ENCODE measurements around the gene VEZT. TPM values are rescaled to one million over a fixed set of nuclear protein-coding genes. Genes with fewer than 3 reads are reported as not detected.
"Not testable (repeated sequence)": the region's sequence is repeated elsewhere in the genome, so short reads cannot be mapped to it uniquely, and the experiment has no call there.

The VEZT gene
- total RNA-seq, 1 donor from 2014 or later = 69.4 TPM

DNA sequence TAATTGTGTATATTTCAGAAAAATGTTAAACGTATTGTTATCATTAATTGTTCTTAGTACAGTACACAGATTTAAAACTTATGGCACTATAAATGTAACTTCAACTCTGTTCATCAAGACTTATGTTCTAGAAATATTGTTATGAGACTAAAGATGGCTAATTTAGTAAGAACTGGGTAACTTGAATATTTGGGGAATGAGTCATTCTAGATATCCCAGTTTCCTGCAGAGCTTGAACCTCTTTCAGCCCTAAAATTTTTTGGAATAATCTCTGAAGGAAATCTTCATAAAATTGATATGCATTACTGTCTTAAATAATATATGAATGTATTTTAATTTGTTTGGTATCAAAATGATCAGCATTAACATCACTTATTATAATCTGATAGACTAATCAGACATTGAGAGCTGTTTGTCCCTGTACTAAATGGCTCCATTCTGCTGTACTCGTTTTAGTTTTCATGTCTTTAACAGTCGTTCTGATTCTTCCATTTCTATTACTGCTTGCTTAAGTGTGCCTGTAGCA lies 87.1 kb downstream of the VEZT start:
- peaks cover 5 to 17% (median 10%) of the 10 kb centered on the region in 3 donors for H3K36me3 ChIP-seq (ENCODE audit: control insufficient read depth in 3 of 3, insufficient read depth in 3 of 3, low read length in 3 of 3)
- H3K27me3 ChIP-seq (ENCODE audit: control insufficient read depth in 3 of 3, insufficient read depth in 3 of 3, low read length in 3 of 3) = no peaks in the 10 kb centered on the region
- H3K4me1 ChIP-seq (ENCODE audit: control insufficient read depth in 3 of 3, insufficient read depth in 3 of 3, low read length in 3 of 3) = no peaks in the 10 kb centered on the region
- no peak overlapping the region for H3K9ac ChIP-seq (ENCODE audit: low read depth in 1 of 3, low read length in 3 of 3)
- no peak overlapping the region for H3K4me3 ChIP-seq (ENCODE audit: low read length in 3 of 3)
- H3K9me3 ChIP-seq (ENCODE audit: control insufficient read depth in 3 of 3, low read length in 3 of 3) = no peaks in the 10 kb centered on the region
- H3K27ac ChIP-seq (ENCODE audit: low read depth, low read length) = no peak overlapping the region

DNA sequence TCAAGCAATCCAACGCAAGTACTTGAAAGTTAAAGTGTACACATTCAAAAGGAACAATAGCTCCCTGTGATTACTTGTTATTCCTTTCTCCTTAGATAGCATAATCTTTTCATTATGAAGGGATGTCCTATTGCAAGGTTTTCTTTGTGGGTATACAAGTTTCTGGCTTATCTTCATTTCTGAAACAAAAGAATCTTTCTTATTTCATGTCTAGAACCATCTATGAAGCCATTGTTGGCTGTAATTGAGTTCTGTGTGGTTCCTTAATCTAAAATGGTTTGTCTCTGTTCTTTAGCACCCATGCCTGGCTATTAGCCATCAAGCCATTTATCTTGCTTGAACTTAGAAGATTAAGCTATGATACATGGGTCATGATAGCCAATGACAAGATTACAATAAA lies 95.0 kb downstream of the VEZT start:
- no peaks in the 10 kb centered on the region for H3K27me3 ChIP-seq (ENCODE audit: control insufficient read depth in 3 of 3, insufficient read depth in 3 of 3, low read length in 3 of 3)
- H3K4me3 ChIP-seq (ENCODE audit: low read length in 3 of 3) = no peak overlapping the region
- no peaks in the 10 kb centered on the region for H3K4me1 ChIP-seq (ENCODE audit: control insufficient read depth in 3 of 3, insufficient read depth in 3 of 3, low read length in 3 of 3)
- H3K36me3 ChIP-seq (ENCODE audit: control insufficient read depth in 3 of 3, insufficient read depth in 3 of 3, low read length in 3 of 3) = peaks cover 0 to 9% (median 0%) of the 10 kb centered on the region in 3 donors
- no peak overlapping the region for H3K27ac ChIP-seq (ENCODE audit: low read depth, low read length)
- no peak overlapping the region for H3K9ac ChIP-seq (ENCODE audit: low read depth in 1 of 3, low read length in 3 of 3)
- H3K9me3 ChIP-seq (ENCODE audit: control insufficient read depth in 3 of 3, low read length in 3 of 3) = no peaks in the 10 kb centered on the region

DNA sequence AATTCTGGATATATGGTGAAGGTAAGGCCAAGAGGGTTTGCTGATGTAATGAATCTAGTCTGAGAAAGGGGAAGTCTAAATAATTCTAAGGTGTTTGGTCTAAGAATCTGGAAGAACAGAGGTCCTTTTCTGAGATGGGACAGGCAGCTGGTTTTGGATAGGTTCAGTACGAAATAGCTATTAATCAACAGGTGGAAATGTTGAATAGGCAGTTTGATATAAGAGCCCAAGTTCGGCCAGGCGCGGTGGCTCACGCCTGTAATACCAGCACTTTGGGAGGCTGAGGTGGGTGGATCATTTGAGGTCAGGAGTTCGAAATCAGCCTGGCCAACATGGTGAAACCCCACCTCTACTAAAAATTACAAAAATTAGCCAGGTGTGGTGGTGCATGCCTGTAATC lies 97.1 kb downstream of the VEZT start:
- H3K27me3 ChIP-seq (ENCODE audit: control insufficient read depth in 3 of 3, insufficient read depth in 3 of 3, low read length in 3 of 3); H3K4me3 ChIP-seq (ENCODE audit: low read length in 3 of 3); H3K4me1 ChIP-seq (ENCODE audit: control insufficient read depth in 3 of 3, insufficient read depth in 3 of 3, low read length in 3 of 3); H3K36me3 ChIP-seq (ENCODE audit: control insufficient read depth in 3 of 3, insufficient read depth in 3 of 3, low read length in 3 of 3); H3K9ac ChIP-seq (ENCODE audit: low read depth in 1 of 3, low read length in 3 of 3); H3K9me3 ChIP-seq (ENCODE audit: control insufficient read depth in 3 of 3, low read length in 3 of 3); H3K27ac ChIP-seq (ENCODE audit: low read depth, low read length): not testable (repeated sequence)

DNA sequence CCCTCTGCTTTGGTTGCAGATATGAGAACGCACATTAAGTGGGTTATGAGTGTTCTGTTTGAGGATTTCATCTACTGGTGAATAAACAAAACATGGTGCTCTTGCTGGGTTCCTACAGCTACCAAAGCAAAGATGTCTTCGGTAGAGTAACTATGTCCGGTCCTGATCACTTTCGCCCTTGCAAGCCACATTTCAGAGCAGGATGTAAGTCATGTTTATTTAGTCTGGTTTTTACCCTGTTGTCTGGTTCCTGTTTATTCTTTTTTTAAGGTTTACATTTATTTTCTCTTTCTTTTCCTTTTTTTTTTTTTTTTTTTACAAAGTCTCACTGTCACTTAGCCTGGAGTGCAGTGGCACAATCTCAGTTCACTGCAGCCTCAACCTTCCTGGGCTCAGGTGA lies 99.2 kb downstream of the VEZT start:
- Histone ChIP-seq H3K36me3 (ENCODE audit: control insufficient read depth in 3 of 3, insufficient read depth in 3 of 3, low read length in 3 of 3) (no peaks in the 10 kb centered on the region), H3K4me1 (ENCODE audit: control insufficient read depth in 3 of 3, insufficient read depth in 3 of 3, low read length in 3 of 3) (no peaks in the 10 kb centered on the region), H3K27ac (ENCODE audit: low read depth, low read length) (no peak overlapping the region), H3K9me3 (ENCODE audit: control insufficient read depth in 3 of 3, low read length in 3 of 3) (no peaks in the 10 kb centered on the region), H3K27me3 (ENCODE audit: control insufficient read depth in 3 of 3, insufficient read depth in 3 of 3, low read length in 3 of 3) (no peaks in the 10 kb centered on the region), H3K9ac (ENCODE audit: low read depth in 1 of 3, low read length in 3 of 3) (no peak overlapping the region), H3K4me3 (ENCODE audit: low read length in 3 of 3) (no peak overlapping the region)

DNA sequence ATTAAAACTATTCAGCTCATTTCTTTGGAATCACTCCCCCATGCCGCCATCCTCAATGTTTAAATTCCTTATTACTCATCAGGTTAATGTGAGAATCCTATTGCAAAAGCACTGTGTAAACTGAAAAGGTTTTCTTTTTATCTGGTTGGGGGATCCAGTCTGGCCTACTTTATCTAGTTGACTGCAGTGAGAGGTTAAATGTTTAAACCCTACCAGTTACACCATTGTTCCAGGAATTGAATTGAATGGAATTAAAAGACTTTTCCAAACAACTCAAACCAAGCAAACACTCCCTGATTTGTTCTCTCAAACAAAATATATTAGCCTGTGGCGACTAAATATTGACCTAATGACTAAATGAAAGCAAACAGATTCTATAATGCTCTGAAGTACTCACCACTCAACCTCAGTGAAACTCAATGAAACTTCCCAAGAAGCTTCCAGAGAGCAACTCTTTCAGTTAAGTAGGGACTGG lies 100.5 kb downstream of the VEZT start:
- H3K36me3 ChIP-seq (ENCODE audit: control insufficient read depth in 3 of 3, insufficient read depth in 3 of 3, low read length in 3 of 3) = no peaks in the 10 kb centered on the region
- H3K4me1 ChIP-seq (ENCODE audit: control insufficient read depth in 3 of 3, insufficient read depth in 3 of 3, low read length in 3 of 3) = no peaks in the 10 kb centered on the region
- H3K4me3 ChIP-seq (ENCODE audit: low read length in 3 of 3) = no peak overlapping the region
- H3K9me3 ChIP-seq (ENCODE audit: control insufficient read depth in 3 of 3, low read length in 3 of 3) = no peaks in the 10 kb centered on the region
- H3K27me3 ChIP-seq (ENCODE audit: control insufficient read depth in 3 of 3, insufficient read depth in 3 of 3, low read length in 3 of 3) = no peaks in the 10 kb centered on the region
- H3K27ac ChIP-seq (ENCODE audit: low read depth, low read length) = no peak overlapping the region
- H3K9ac ChIP-seq (ENCODE audit: low read depth in 1 of 3, low read length in 3 of 3) = no peak overlapping the region

DNA sequence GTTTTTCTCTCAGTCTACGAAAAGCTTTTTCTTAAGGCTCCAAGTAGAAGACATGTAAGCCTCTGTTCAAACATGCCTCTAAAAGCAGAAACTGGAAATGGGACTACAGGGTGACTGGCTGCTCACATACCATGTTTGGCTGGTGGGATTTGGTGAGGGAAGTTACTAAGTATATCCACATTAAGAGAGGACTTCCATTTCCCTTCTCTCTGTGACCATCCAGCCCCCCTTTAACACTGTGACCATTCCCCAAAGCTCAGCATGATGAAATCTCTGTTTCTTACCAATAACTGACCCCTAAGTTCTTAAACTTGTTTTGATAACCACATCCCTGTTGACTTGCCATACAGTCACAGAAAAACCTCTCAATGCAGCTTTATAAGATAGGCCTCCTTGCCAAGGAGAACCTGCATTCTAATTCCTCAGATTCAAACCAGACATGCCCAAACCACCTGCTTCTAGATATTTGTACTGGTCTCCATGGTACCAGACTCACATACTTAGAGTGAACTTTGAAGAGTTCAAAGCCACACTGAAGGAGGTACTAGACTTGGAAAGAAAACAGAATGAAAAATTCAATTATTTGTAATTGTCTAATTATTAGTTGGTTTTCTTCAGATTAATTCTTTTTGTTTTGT lies 102.2 kb downstream of the VEZT start:
- H3K27me3 ChIP-seq (ENCODE audit: control insufficient read depth in 3 of 3, insufficient read depth in 3 of 3, low read length in 3 of 3) = no peaks in the 10 kb centered on the region
- no peaks in the 10 kb centered on the region for H3K4me1 ChIP-seq (ENCODE audit: control insufficient read depth in 3 of 3, insufficient read depth in 3 of 3, low read length in 3 of 3)
- no peak overlapping the region for H3K9ac ChIP-seq (ENCODE audit: low read depth in 1 of 3, low read length in 3 of 3)
- no peaks in the 10 kb centered on the region for H3K36me3 ChIP-seq (ENCODE audit: control insufficient read depth in 3 of 3, insufficient read depth in 3 of 3, low read length in 3 of 3)
- H3K27ac ChIP-seq (ENCODE audit: low read depth, low read length) = no peak overlapping the region
- no peaks in the 10 kb centered on the region for H3K9me3 ChIP-seq (ENCODE audit: control insufficient read depth in 3 of 3, low read length in 3 of 3)
- H3K4me3 ChIP-seq (ENCODE audit: low read length in 3 of 3) = no peak overlapping the region

DNA sequence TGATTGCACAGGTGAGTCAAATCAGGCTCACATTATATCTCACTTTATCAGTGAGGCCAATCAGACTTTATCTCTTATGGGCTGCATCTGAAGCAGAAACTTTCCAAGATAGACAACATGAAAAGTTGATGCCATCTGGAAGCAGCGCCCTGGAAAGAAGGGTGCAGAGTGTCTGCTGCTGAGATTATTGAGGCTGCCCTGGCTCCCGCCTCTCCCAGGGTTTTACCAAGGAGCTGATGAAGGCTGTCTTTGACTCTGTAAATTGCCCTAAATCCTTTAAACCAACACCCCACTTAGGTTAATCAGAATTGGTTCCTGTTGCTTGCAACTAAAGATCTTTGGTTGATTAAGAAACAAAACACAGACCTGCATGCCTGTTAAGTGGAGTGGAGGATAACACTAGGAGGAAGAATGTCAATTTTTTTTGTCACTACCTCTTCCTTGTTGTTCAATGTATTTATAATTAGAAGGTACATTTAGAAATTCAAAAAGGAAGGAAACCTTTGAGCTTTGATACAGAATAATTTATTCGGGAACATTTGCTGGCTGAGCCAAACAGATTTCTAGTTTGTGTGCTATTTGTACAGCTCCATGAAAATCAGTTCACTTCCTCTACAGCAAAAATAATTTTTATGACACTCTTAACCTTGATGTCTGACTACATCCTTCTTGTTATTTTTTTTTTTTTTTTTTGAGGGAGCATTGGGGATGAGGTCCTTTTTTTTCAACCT lies 104.1 kb downstream of the VEZT start:
- H3K36me3 ChIP-seq (ENCODE audit: control insufficient read depth in 3 of 3, insufficient read depth in 3 of 3, low read length in 3 of 3) = no peaks in the 10 kb centered on the region
- no peaks in the 10 kb centered on the region for H3K27me3 ChIP-seq (ENCODE audit: control insufficient read depth in 3 of 3, insufficient read depth in 3 of 3, low read length in 3 of 3)
- no peak overlapping the region for H3K9ac ChIP-seq (ENCODE audit: low read depth in 1 of 3, low read length in 3 of 3)
- H3K4me3 ChIP-seq (ENCODE audit: low read length in 3 of 3) = no peak overlapping the region
- no peak overlapping the region for H3K27ac ChIP-seq (ENCODE audit: low read depth, low read length)
- no peaks in the 10 kb centered on the region for H3K4me1 ChIP-seq (ENCODE audit: control insufficient read depth in 3 of 3, insufficient read depth in 3 of 3, low read length in 3 of 3)
- no peaks in the 10 kb centered on the region for H3K9me3 ChIP-seq (ENCODE audit: control insufficient read depth in 3 of 3, low read length in 3 of 3)

DNA sequence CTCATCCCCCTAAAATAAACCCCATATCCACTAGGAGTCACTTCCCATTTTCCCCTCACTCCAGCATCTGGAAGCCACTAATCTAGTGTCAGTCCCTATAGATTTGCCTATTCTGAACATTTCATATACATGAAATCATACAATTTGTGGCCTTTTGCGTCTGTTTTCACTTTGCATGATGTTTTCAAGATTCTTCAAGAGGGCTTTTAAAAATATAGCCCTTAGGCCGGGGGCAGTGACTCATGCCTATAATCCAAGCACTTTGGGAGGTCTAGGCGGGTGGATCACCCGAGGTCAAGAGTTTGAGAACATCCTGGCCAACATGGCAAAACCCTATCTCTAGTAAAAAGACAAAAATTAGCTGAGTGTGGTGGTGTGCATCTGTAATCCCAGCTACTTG lies 104.7 kb downstream of the VEZT start:
- no peak overlapping the region for H3K9ac ChIP-seq (ENCODE audit: low read depth in 1 of 3, low read length in 3 of 3)
- no peak overlapping the region for H3K27ac ChIP-seq (ENCODE audit: low read depth, low read length)
- H3K4me1 ChIP-seq (ENCODE audit: control insufficient read depth in 3 of 3, insufficient read depth in 3 of 3, low read length in 3 of 3) = no peaks in the 10 kb centered on the region
- no peak overlapping the region for H3K4me3 ChIP-seq (ENCODE audit: low read length in 3 of 3)
- H3K27me3 ChIP-seq (ENCODE audit: control insufficient read depth in 3 of 3, insufficient read depth in 3 of 3, low read length in 3 of 3) = no peaks in the 10 kb centered on the region
- no peaks in the 10 kb centered on the region for H3K36me3 ChIP-seq (ENCODE audit: control insufficient read depth in 3 of 3, insufficient read depth in 3 of 3, low read length in 3 of 3)
- no peaks in the 10 kb centered on the region for H3K9me3 ChIP-seq (ENCODE audit: control insufficient read depth in 3 of 3, low read length in 3 of 3)

DNA sequence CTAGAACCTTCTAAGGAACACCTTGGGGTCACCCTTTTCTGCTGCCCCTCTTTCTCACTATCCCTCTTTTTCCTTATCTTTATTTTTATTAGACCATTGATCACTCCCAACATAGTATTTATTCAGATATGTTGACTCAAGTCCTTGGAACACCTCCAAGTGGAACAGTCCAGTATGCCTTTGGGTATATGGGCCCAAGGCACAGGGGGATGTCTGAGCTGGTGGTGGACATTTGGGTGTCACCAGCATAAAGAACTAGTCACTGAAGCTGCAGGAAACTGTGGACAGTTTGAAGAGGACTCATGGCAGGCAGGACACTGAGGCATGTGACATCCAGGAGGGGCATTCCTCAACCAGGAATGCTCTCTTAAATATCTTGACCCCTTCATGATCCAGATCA lies 105.6 kb downstream of the VEZT start:
- H3K9me3 ChIP-seq (ENCODE audit: control insufficient read depth in 3 of 3, low read length in 3 of 3) = no peaks in the 10 kb centered on the region
- H3K27ac ChIP-seq (ENCODE audit: low read depth, low read length) = no peak overlapping the region
- H3K4me1 ChIP-seq (ENCODE audit: control insufficient read depth in 3 of 3, insufficient read depth in 3 of 3, low read length in 3 of 3) = no peaks in the 10 kb centered on the region
- no peak overlapping the region for H3K9ac ChIP-seq (ENCODE audit: low read depth in 1 of 3, low read length in 3 of 3)
- no peaks in the 10 kb centered on the region for H3K36me3 ChIP-seq (ENCODE audit: control insufficient read depth in 3 of 3, insufficient read depth in 3 of 3, low read length in 3 of 3)
- no peaks in the 10 kb centered on the region for H3K27me3 ChIP-seq (ENCODE audit: control insufficient read depth in 3 of 3, insufficient read depth in 3 of 3, low read length in 3 of 3)
- H3K4me3 ChIP-seq (ENCODE audit: low read length in 3 of 3) = no peak overlapping the region

DNA sequence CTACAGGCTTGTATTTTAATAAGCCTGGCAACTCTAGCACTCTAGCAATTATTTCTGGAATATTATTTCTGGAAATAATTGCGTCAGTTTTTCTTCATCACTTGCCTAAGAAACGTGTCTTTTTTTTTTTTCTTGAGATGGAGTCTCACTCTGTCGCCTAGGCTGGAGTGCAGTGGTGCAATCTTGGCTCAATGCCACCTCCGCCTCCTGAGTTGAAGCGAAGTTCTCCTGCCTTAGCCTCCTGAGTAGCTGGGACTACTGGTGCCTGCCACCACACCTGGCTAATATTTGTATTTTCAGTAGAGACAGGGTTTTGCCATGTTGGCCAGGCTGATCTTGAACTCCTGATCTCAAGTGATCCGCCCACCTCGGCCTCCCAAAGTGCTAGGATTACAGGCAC lies 106.6 kb downstream of the VEZT start:
- H3K9ac ChIP-seq (ENCODE audit: low read depth in 1 of 3, low read length in 3 of 3); H3K9me3 ChIP-seq (ENCODE audit: control insufficient read depth in 3 of 3, low read length in 3 of 3); H3K4me3 ChIP-seq (ENCODE audit: low read length in 3 of 3); H3K4me1 ChIP-seq (ENCODE audit: control insufficient read depth in 3 of 3, insufficient read depth in 3 of 3, low read length in 3 of 3); H3K27ac ChIP-seq (ENCODE audit: low read depth, low read length); H3K36me3 ChIP-seq (ENCODE audit: control insufficient read depth in 3 of 3, insufficient read depth in 3 of 3, low read length in 3 of 3); H3K27me3 ChIP-seq (ENCODE audit: control insufficient read depth in 3 of 3, insufficient read depth in 3 of 3, low read length in 3 of 3): not testable (repeated sequence)

Measured in skeletal muscle tissue (tissue), 4 donors.